ENCODE measurements around the gene TRPV3. TPM values are rescaled to one million over a fixed set of nuclear protein-coding genes. Genes with fewer than 3 reads are reported as not detected.
"Not testable (repeated sequence)": the region's sequence is repeated elsewhere in the genome, so short reads cannot be mapped to it uniquely, and the experiment has no call there.

TRPV3 gene
- polyA plus RNA-seq (ENCODE audit: insufficient read length in 4 of 4): 1 to 10 TPM in 3 of 4 donors, under 1 TPM in 1; 0.61 to 1.1 (median 1.0) TPM

- DNase-seq (ENCODE audit: low read depth in 4 of 4, low spot score in 3 of 4): no peak
Observed at GRCh38 chr17:3557768-3558583, at the start of gene TRPV3. Gene TRPV3, minus strand, starts transcription at chr17:3557812. Its CDS starts 2,962 bp downstream, at chr17:3554850.

GRCh38 chr17:3603870-3604259 is 46.3 kb upstream of the TRPV3 start:
- no peak for DNase-seq (ENCODE audit: low read depth in 4 of 4, low spot score in 3 of 4)

- DNase-seq (ENCODE audit: low read depth in 4 of 4, low spot score in 3 of 4): no peak
Observed at GRCh38 chr17:3603119-3603869, 45.7 kb upstream of the TRPV3 start.

GRCh38 chr17:3602499-3602898 is 44.9 kb upstream of the TRPV3 start:
- DNase-seq (ENCODE audit: low read depth in 4 of 4, low spot score in 3 of 4): no peak

GRCh38 chr17:3600529-3601205 is 43.1 kb upstream of the TRPV3 start:
- no peak for DNase-seq (ENCODE audit: low read depth in 4 of 4, low spot score in 3 of 4)

GRCh38 chr17:3598078-3598477 is 40.5 kb upstream of the TRPV3 start:
- no peak for DNase-seq (ENCODE audit: low read depth in 4 of 4, low spot score in 3 of 4)

- DNase-seq (ENCODE audit: low read depth in 4 of 4, low spot score in 3 of 4): no peak
Observed at GRCh38 chr17:3596804-3597464, 39.3 kb upstream of the TRPV3 start.

GRCh38 chr17:3594976-3595375 is 37.4 kb upstream of the TRPV3 start:
- no peak for DNase-seq (ENCODE audit: low read depth in 4 of 4, low spot score in 3 of 4)

GRCh38 chr17:3594051-3594800 is 36.6 kb upstream of the TRPV3 start:
- DNase-seq (ENCODE audit: low read depth in 4 of 4, low spot score in 3 of 4): no peak

- no peak for DNase-seq (ENCODE audit: low read depth in 4 of 4, low spot score in 3 of 4)
Observed at GRCh38 chr17:3593384-3593783, 35.8 kb upstream of the TRPV3 start.

GRCh38 chr17:3592216-3592860 is 34.7 kb upstream of the TRPV3 start:
- DNase-seq (ENCODE audit: low read depth in 4 of 4, low spot score in 3 of 4): no peak

GRCh38 chr17:3590768-3591167 is 33.2 kb upstream of the TRPV3 start:
- no peak for DNase-seq (ENCODE audit: low read depth in 4 of 4, low spot score in 3 of 4)

GRCh38 chr17:3590231-3590630 is 32.6 kb upstream of the TRPV3 start:
- no peak for DNase-seq (ENCODE audit: low read depth in 4 of 4, low spot score in 3 of 4)

- DNase-seq (ENCODE audit: low read depth in 4 of 4, low spot score in 3 of 4): no peak
Observed at GRCh38 chr17:3589784-3590183, 32.2 kb upstream of the TRPV3 start.

- DNase-seq (ENCODE audit: low read depth in 4 of 4, low spot score in 3 of 4): no peak
Observed at GRCh38 chr17:3585826-3586225, 28.2 kb upstream of the TRPV3 start.

- no peak for DNase-seq (ENCODE audit: low read depth in 4 of 4, low spot score in 3 of 4)
Observed at GRCh38 chr17:3583456-3583855, 25.8 kb upstream of the TRPV3 start.

GRCh38 chr17:3582915-3583314 is 25.3 kb upstream of the TRPV3 start:
- no peak for DNase-seq (ENCODE audit: low read depth in 4 of 4, low spot score in 3 of 4)

GRCh38 chr17:3578667-3579066 is 21.1 kb upstream of the TRPV3 start:
- DNase-seq (ENCODE audit: low read depth in 4 of 4, low spot score in 3 of 4): not testable (repeated sequence)

GRCh38 chr17:3576970-3577369 is 19.4 kb upstream of the TRPV3 start:
- no peak for DNase-seq (ENCODE audit: low read depth in 4 of 4, low spot score in 3 of 4)

- no peak for DNase-seq (ENCODE audit: low read depth in 4 of 4, low spot score in 3 of 4)
Observed at GRCh38 chr17:3575511-3575910, 17.9 kb upstream of the TRPV3 start.
